Stimulated activated naive CD8-positive, alpha-beta T cell treated with anti-CD3 and anti-CD28 coated beads, Interleukin-15, Interleukin-2, amounts not matched to agents 100 U/mL and 50 U/mL, for 24 hours (primary cell): ENCODE measurements around the gene RPL11.
"Not testable (repeated sequence)": the region's sequence is repeated elsewhere in the genome, so short reads cannot be mapped to it uniquely, and the experiment has no call there.

Experiments
- ATAC-seq: fragments of 150-1000 bp; cut with Tn5 transposase; one replicate; pipeline ENCODE4 v1.10.0; 2021
- DNase-seq: peaks from one replicate; pipeline ENCODE4 v3.0.0; 2021

RPL11 gene

DNA sequence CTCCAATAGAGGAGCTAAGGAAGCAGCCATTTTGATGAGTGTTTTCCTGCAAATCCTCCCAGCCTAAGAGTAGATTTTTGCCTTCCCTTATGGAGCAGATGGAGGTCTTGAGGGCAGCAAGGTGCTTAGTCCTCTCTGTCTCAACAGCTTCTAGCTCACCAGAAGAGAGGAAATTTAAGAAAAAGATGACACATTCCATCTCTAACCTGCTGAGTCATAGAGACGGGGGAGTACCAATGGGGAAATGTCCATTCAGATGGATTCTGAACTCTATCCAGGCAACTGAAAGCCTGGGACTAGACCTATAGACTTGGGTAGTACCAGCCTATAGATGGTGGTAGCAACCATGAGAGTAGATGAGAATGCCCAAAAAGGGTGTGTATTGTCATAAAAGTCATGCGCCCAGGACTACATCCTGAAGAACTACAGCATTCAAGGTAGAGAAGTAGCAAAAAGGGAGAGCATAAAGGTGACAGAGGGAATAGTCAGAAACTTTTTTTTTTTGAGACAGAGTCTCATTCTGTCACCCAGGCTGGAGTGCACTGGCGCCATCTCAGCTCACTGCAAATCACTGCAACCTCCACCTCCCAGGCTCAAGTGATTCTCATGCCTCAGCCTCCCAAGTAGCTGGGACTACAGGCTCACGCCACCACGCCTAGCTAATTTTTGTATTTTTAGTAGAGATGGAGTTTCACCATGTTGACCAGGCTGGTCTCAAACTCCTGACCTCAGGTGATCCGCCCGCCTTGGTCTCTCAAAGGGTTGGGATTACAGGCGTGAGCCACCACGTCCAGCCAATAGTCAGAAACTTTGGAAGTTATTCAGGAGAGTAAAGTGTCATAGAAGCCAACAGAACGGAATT is 41.0 kb downstream of the RPL11 start:
- ATAC-seq = no peak

DNA sequence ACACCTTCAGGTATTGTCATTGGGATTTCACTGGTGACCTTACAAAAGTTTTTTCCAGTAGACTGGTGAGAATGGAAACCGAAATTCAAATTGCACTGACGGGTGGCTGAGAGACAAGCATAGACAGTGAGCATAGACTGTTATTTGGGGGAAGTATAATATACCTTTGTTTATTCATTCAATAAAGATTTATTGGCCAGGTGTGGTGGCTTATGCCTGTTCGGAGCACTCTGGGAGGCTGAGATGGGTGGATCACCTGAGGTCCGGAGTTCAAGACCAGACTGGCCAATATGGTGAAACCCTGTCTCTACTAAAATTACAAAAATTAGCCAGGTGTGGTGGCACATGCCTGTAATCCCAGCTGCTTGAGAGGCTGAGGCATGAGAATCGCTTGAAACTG is 41.7 kb downstream of the RPL11 start:
- ATAC-seq, DNase-seq: not testable (repeated sequence)

More for the DNA sequence above, 41.0 kb downstream of the RPL11 start:
- no peak for DNase-seq

GRCh38 chr1:23736437-23737134 is 45.0 kb downstream of the RPL11 start:
- ATAC-seq = peak; percentile 92

DNA sequence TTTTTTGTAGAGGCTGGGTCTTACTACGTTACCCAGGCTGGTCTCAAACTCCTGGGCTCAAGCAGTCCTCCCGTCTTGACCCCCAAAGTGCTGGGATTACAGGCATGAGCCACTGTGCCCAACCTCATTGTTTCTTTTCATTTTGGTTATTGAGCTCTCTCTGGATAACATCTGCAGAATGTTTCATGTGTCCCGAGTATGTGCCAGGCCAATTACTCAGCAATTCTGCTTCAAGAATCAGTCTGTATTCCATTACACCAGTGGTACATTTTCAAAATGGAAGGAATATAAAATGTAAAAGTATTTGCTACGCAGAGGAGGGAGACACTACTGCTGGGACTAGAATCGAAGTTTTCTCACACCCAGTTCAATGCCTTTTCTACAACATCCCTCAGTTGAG is 50.0 kb downstream of the RPL11 start:
- no peak for ATAC-seq
- no peak for DNase-seq

More at GRCh38 chr1:23736437-23737134, 45.0 kb downstream of the RPL11 start:
- DNase-seq = peak; percentile 19

GRCh38 chr1:23742670-23743286 is 51.2 kb downstream of the RPL11 start:
- DNase-seq (no peak), ATAC-seq (peak; percentile 42)

- DNase-seq (peak; percentile 83), ATAC-seq (peak; percentile 95)
These were observed 51.9 kb downstream of the RPL11 start, which contains the start of gene ELOA for GRCh38 chr1:23743287-23744152. TSS of gene ELOA (plus strand) at chr1:23743471. CDS start at chr1:23743504, 33 bp downstream.

DNA sequence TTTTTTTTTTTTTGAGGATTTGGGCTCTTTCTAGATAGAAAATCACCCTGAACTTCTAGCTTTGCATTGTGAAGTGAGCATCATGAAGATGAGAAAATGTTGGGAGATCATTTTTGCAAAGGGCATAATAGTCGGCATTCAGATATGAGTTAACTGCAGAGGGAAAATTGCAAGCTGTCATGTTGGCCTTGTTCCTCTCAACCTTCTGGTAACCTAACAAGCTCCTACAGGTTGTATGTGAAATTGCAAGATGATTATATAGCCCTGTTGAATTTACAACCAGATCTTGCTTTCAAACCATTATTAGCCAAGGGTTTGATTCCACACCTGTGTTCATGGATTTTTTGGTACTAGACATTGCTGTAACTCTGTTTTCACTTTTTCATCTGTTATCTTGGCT is 53.9 kb downstream of the RPL11 start:
- no peak for DNase-seq
- ATAC-seq = no peak
